Measurements from ENCODE around the gene RBM45. TPM values are rescaled to one million over a fixed set of nuclear protein-coding genes. Genes with fewer than 3 reads are reported as not detected.

The RBM45 gene, protein sequence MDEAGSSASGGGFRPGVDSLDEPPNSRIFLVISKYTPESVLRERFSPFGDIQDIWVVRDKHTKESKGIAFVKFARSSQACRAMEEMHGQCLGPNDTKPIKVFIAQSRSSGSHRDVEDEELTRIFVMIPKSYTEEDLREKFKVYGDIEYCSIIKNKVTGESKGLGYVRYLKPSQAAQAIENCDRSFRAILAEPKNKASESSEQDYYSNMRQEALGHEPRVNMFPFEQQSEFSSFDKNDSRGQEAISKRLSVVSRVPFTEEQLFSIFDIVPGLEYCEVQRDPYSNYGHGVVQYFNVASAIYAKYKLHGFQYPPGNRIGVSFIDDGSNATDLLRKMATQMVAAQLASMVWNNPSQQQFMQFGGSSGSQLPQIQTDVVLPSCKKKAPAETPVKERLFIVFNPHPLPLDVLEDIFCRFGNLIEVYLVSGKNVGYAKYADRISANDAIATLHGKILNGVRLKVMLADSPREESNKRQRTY
- total RNA-seq = 10 to 100 TPM; 13.8 to 28.1 (median 22.8) TPM

DNA sequence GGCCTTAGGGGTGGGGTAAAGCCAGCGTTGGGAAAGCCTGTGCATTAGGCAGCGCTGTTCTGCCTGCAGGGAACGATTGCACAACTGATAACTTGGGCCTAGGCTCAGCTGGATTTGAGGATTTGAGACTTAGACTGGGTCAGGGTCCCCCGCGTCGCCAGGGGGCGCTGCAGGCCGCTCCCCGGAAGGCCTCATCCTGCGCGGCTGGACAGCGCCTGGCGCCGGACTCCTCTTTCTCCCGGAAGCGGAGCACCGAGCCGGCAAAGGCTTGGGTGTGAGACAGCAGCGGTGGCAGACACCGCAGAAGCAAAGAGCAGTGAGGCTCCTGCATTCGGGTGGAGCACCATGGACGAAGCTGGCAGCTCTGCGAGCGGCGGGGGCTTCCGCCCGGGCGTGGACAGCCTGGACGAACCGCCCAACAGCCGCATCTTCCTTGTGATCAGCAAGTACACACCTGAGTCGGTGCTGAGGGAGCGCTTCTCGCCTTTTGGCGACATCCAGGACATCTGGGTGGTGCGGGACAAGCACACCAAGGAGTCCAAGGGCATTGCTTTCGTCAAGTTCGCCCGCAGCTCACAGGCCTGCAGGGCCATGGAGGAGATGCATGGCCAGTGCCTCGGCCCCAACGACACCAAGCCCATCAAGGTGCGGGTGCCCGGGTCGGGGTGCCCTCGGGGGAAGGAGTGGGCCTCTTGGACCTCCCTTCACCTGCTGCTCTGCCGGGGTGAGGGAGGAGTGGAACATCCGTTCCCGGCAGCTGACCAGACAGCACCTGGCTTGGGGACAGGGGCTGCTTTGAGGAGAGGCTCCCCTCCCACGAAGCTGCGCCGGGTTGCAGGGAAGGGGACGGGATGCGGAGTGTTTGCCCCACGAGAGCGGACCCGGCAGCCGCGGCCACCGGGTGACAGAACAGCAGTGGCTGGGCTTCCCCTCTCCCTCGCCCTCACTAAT, at the start of gene RBM45:
Gene RBM45 (plus strand): TSS at position 236 of the 951 bp plus-strand sequence. CDS start 110 bp downstream, at position 346.
- H3K4me1 ChIP-seq = peaks cover 0 to 11% (median 0%) of the 10 kb centered on the region in 4 donors
- H3K4me3 ChIP-seq = peak within 1 kb of the TSS; percentile 61 to 78 (median 68)
- peaks cover 0 to 1% (median 0%) of the 10 kb centered on the region in 3 donors for H3K36me3 ChIP-seq
- H3K9me3 ChIP-seq = no peaks in the 10 kb centered on the region
- peak; percentile 73 to 82 for TF ChIP-seq POLR2A (IDR thresholded peaks at IDR 0.05)
- TF ChIP-seq, protein P1, sequence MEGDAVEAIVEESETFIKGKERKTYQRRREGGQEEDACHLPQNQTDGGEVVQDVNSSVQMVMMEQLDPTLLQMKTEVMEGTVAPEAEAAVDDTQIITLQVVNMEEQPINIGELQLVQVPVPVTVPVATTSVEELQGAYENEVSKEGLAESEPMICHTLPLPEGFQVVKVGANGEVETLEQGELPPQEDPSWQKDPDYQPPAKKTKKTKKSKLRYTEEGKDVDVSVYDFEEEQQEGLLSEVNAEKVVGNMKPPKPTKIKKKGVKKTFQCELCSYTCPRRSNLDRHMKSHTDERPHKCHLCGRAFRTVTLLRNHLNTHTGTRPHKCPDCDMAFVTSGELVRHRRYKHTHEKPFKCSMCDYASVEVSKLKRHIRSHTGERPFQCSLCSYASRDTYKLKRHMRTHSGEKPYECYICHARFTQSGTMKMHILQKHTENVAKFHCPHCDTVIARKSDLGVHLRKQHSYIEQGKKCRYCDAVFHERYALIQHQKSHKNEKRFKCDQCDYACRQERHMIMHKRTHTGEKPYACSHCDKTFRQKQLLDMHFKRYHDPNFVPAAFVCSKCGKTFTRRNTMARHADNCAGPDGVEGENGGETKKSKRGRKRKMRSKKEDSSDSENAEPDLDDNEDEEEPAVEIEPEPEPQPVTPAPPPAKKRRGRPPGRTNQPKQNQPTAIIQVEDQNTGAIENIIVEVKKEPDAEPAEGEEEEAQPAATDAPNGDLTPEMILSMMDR (IDR thresholded peaks at IDR 0.05) = peak; percentile 81 to 99 (median 95)
- DNase-seq = peak; percentile 82 to 96 (median 94)
- peak within 1 kb of the TSS; percentile 61 to 77 (median 74) for H3K27ac ChIP-seq
- H3K27me3 ChIP-seq = no peaks in the 10 kb centered on the region

DNA sequence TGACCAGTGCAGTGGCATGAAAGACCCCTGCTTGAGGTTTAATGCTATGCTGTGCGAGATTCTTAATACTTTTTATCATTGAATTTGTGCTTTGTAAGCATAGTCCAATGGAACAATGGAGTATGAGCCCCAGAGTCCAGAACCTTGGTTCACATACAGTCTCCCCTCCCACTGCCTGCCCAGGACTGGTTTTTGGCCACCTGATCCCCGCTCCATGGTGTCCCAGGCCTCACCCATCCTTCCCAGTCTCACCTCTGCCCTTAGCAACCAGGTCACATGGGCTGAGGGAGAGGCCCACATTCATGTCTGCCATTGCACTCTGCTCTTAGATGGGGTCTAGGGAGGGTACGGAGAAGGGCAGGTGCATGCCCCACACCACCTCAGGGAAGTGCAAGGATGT, 45.9 kb upstream of the RBM45 start:
- Histone ChIP-seq H3K36me3 (no peaks in the 10 kb centered on the region), H3K27me3 (no peaks in the 10 kb centered on the region), H3K4me3 (no peak overlapping the region), H3K9me3 (no peaks in the 10 kb centered on the region), H3K27ac (no peak overlapping the region), H3K4me1 (no peaks in the 10 kb centered on the region)
- TF ChIP-seq, protein P1 (IDR thresholded peaks at IDR 0.05) = no peak
- TF ChIP-seq POLR2A (IDR thresholded peaks at IDR 0.05) = no peak
- no peak for DNase-seq

DNA sequence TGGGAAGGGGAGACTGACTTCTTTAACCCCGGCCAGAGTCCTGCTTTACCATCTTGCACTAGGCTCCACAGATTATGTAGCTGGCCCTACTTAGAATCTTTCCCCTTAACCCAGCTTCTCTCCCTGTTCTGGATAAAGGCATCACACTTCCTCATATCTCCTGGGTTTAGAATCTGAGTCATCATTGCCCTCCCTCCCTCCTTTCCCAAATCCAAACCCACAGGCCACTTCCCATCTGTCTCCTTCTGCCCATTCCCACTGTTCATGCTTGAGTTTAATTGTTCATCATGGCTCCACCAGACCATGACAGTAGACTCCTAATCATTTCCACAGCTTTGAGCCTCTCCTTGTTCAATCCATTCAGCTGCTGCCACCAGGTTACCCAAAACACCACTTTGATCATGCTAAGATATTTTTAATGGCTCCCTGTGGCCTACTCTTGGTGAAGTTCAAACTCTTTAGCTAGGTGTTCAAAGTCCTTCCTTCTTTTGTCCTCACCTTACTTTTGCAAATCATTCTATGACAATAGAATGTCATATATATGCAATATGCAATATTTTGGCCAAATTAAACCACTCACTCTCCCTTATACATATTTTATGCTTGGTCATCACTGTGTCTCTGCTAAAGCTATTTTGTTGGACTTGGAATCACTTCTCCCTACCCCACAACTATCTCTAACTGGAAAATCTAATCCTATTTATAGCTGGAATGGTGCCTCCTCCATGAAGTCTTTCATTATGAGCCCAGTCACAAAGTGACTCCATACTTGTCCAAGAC, 45.2 kb upstream of the RBM45 start:
- Histone ChIP-seq H3K4me1 (no peaks in the 10 kb centered on the region), H3K9me3 (no peaks in the 10 kb centered on the region), H3K36me3 (no peaks in the 10 kb centered on the region), H3K4me3 (no peak overlapping the region), H3K27me3 (no peaks in the 10 kb centered on the region), H3K27ac (no peak overlapping the region)
- no peak for DNase-seq
- no peak for TF ChIP-seq POLR2A (IDR thresholded peaks at IDR 0.05)
- TF ChIP-seq, protein P1 (IDR thresholded peaks at IDR 0.05) = no peak

DNA sequence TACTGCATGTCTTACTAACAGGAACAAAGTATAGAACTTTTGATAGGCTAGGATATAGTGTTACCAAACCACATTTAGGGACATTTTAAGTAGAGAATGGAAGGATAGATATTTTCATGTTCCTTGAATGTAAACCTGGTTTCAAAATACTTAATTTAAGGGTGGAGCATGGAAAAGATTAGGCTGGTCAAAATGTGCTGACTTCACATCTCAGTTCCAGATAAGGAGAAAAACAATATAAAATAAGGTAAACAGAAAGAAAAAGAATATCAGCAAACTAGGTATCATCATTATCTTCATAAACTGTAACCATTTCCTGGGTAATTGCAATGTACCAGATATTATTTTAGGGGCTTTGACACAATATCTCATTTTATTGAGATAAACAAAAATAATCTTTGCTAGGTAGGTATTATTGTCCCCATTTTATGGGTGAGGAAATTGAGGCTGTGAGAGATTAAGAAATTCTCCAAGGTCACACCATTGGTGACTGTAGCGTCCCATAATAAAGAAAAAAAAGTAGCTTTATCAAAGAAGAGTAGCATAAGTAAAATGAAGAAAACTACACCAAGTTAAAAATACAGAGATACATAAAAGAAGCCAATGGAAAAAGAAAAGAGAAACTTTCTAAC, 43.3 kb upstream of the RBM45 start:
- Histone ChIP-seq H3K27ac (no peak overlapping the region), H3K4me3 (no peak overlapping the region), H3K4me1 (no peaks in the 10 kb centered on the region), H3K27me3 (no peaks in the 10 kb centered on the region), H3K36me3 (no peaks in the 10 kb centered on the region), H3K9me3 (no peaks in the 10 kb centered on the region)
- no peak for DNase-seq
- no peak for TF ChIP-seq POLR2A (IDR thresholded peaks at IDR 0.05)

DNA sequence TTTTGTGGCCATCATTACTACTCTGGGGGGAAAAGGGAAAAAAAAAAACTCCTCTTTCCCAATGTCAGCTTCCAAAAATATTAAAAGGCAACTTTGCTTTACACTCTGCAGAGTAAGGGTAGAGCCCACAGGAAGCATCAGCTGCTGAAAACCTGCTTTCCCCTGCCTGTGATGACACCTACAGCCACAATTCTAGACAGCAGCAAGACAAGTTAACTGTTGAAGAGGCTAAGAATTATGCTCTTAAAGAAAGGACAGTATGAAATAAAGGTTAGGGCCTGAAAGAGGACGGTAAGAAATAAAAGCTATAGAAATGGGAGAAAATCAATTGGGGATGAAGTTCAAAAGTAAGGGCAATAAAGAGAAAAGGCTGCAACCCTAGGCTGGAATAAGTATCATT, 42.7 kb upstream of the RBM45 start:
- Histone ChIP-seq H3K4me1 (no peaks in the 10 kb centered on the region), H3K9me3 (no peaks in the 10 kb centered on the region), H3K36me3 (no peaks in the 10 kb centered on the region), H3K27me3 (no peaks in the 10 kb centered on the region), H3K27ac (no peak overlapping the region), H3K4me3 (no peak overlapping the region)
- TF ChIP-seq, protein P1 (IDR thresholded peaks at IDR 0.05) = peak in 2 of 6 experiments; percentile 19
- no peak for TF ChIP-seq POLR2A (IDR thresholded peaks at IDR 0.05)
- DNase-seq = no peak

All from Peyer's patch (tissue), 4 donors.